ENCODE data around the gene MAP1LC3C. TPM values are rescaled to one million over a fixed set of nuclear protein-coding genes. Genes with fewer than 3 reads are reported as not detected.

The MAP1LC3C gene
- total and polyA plus RNA-seq, 2 experiments from 2014 or later = 0.27 to 0.45 TPM

DNA sequence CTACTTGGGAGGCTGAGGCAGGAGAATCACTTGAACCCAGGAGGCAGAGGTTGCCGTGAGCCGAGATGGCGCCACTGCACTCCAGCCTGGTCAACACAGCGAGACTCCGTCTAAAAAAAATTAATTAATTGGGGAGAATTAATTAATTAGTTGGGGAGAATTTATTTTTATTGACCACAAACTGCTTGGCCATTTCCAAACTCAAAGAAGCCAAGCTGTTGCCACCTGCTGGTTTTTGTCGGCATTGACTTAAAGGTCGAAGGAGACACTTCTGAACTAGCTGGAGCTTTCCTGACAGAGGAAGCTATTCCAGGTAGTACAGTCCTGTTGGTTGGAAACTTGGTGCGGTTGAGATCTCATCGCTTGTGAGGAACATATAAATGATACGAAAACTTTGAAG, 13.1 kb downstream of the MAP1LC3C start:
- Histone ChIP-seq H3K9me3 (ENCODE audit: low read depth) (no peaks in the 10 kb centered on the region), H3K27ac (no peak overlapping the region), H2AFZ (no peak overlapping the region), H3K36me3 (replicated peaks; ENCODE audit: insufficient read depth, low read depth) (no peaks in the 10 kb centered on the region), H3K4me3 (no peak overlapping the region), H4K20me1 (ENCODE audit: insufficient read depth, poor library complexity, severe bottlenecking) (no peaks in the 10 kb centered on the region), H3K79me2 (no peaks in the 10 kb centered on the region), H3K4me1 (ENCODE audit: insufficient read depth) (no peaks in the 10 kb centered on the region), H3K9me2 (replicated peaks; ENCODE audit: insufficient read depth) (no peaks in the 10 kb centered on the region), H3K27me3 (no peaks in the 10 kb centered on the region), H3K4me2 (no peak overlapping the region)
- peak; percentile 58 for DNase-seq (ENCODE audit: low spot score)
- WGBS (ENCODE audit: low lambda C conversion rate, missing lambda C conversion rate) = 69% methylated on average over 10 of the region's 10 CpGs
- no peak for TF ChIP-seq EZH2 (IDR thresholded peaks at IDR 0.05; ENCODE audit: borderline replicate concordance)
- TF ChIP-seq, protein P1, sequence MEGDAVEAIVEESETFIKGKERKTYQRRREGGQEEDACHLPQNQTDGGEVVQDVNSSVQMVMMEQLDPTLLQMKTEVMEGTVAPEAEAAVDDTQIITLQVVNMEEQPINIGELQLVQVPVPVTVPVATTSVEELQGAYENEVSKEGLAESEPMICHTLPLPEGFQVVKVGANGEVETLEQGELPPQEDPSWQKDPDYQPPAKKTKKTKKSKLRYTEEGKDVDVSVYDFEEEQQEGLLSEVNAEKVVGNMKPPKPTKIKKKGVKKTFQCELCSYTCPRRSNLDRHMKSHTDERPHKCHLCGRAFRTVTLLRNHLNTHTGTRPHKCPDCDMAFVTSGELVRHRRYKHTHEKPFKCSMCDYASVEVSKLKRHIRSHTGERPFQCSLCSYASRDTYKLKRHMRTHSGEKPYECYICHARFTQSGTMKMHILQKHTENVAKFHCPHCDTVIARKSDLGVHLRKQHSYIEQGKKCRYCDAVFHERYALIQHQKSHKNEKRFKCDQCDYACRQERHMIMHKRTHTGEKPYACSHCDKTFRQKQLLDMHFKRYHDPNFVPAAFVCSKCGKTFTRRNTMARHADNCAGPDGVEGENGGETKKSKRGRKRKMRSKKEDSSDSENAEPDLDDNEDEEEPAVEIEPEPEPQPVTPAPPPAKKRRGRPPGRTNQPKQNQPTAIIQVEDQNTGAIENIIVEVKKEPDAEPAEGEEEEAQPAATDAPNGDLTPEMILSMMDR (IDR thresholded peaks at IDR 0.05; ENCODE audit: poor library complexity) = peak; percentile 47
- no peak for TF ChIP-seq EZH2phosphoT487 (IDR thresholded peaks at IDR 0.05; ENCODE audit: low read depth, severe bottlenecking, unreplicated experiment)

DNA sequence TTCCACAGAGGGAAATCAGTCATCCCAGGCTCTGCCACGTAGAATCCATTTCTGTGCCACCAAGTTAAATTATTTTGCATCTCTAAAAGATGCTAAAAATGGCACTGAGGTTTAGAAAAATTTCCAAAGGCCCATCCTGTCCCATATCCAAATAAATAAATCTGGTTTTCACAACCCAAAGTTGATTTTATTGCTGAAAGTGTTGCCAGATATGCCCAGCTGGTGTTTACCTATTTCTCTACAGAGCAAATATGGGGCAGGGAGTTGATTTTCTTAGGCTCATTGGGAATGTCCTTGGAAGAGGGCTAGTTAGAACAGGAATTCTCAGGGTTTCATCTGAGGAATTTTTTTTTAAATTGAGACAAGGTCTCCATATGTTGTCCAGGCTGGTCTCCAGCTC, 19.0 kb downstream of the MAP1LC3C start:
- no peaks in the 10 kb centered on the region for H3K79me2 ChIP-seq
- no peaks in the 10 kb centered on the region for H4K20me1 ChIP-seq (ENCODE audit: insufficient read depth, poor library complexity, severe bottlenecking)
- no peaks in the 10 kb centered on the region for H3K9me2 ChIP-seq (replicated peaks; ENCODE audit: insufficient read depth)
- no peaks in the 10 kb centered on the region for H3K27me3 ChIP-seq
- H3K36me3 ChIP-seq (replicated peaks; ENCODE audit: insufficient read depth, low read depth) = no peaks in the 10 kb centered on the region
- no peak overlapping the region for H3K4me3 ChIP-seq
- WGBS (ENCODE audit: low lambda C conversion rate, missing lambda C conversion rate) = 83% methylated on average over 1 of the region's 1 CpG
- H3K9me3 ChIP-seq (ENCODE audit: low read depth) = no peaks in the 10 kb centered on the region
- H2AFZ ChIP-seq = no peak overlapping the region
- H3K4me1 ChIP-seq (ENCODE audit: insufficient read depth) = no peaks in the 10 kb centered on the region
- TF ChIP-seq EZH2phosphoT487 (IDR thresholded peaks at IDR 0.05; ENCODE audit: low read depth, severe bottlenecking, unreplicated experiment) (no peak), EZH2 (IDR thresholded peaks at IDR 0.05; ENCODE audit: borderline replicate concordance) (no peak)
- TF ChIP-seq, protein P1 (IDR thresholded peaks at IDR 0.05; ENCODE audit: poor library complexity) = no peak
- no peak overlapping the region for H3K4me2 ChIP-seq
- no peak overlapping the region for H3K27ac ChIP-seq
- no peak for DNase-seq (ENCODE audit: low spot score)

DNA sequence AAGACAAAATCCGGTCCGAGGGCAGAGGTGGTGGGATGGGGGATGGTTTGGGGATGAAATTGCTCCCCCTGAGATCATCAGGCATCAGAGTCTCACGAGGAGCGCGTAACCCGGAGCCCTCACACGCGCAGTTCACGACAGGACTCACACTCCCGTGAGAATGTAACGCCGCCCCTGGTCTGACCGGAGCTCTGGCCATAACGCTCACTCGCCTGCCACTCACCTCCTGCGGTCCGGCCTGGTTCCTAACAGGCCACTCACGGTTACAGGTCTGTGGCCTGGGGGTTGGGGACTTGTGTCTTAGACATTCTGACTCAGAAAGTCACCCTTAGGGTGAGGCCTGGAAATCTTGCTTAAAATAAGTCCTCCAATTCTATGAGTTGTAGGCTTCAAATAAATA, 19.8 kb downstream of the MAP1LC3C start:
- TF ChIP-seq EZH2phosphoT487 (IDR thresholded peaks at IDR 0.05; ENCODE audit: low read depth, severe bottlenecking, unreplicated experiment) = no peak
- no peak for TF ChIP-seq EZH2 (IDR thresholded peaks at IDR 0.05; ENCODE audit: borderline replicate concordance)
- TF ChIP-seq, protein P1 (IDR thresholded peaks at IDR 0.05; ENCODE audit: poor library complexity) = no peak
- no peaks in the 10 kb centered on the region for H3K9me3 ChIP-seq (ENCODE audit: low read depth)
- no peaks in the 10 kb centered on the region for H3K4me1 ChIP-seq (ENCODE audit: insufficient read depth)
- no peak overlapping the region for H3K4me2 ChIP-seq
- no peak overlapping the region for H2AFZ ChIP-seq
- no peak for DNase-seq (ENCODE audit: low spot score)
- no peaks in the 10 kb centered on the region for H3K27me3 ChIP-seq
- 92% methylated on average over 17 of the region's 18 CpGs for WGBS (ENCODE audit: low lambda C conversion rate, missing lambda C conversion rate)
- no peak overlapping the region for H3K27ac ChIP-seq
- no peak overlapping the region for H3K4me3 ChIP-seq
- H3K36me3 ChIP-seq (replicated peaks; ENCODE audit: insufficient read depth, low read depth) = no peaks in the 10 kb centered on the region
- no peaks in the 10 kb centered on the region for H4K20me1 ChIP-seq (ENCODE audit: insufficient read depth, poor library complexity, severe bottlenecking)
- H3K9me2 ChIP-seq (replicated peaks; ENCODE audit: insufficient read depth) = no peaks in the 10 kb centered on the region
- no peaks in the 10 kb centered on the region for H3K79me2 ChIP-seq

DNA sequence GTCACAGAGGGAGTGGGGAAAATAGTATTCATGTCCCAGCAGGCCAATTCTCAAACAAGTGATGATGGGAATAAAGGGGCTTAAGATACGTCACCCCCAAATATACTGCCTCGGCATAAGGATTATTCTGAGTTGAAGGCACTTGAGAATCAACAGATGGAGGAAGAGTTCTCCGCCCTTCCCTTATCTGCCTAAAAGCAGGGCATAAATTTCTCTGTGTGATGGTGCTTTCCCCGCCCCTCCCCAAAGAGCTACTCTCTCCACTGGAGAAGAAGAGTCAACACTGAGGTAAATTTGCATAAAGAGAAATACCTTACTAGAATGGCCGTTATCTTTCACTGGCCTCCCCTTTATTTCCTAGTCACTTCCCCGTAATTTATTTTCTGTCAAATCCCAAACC, 22.7 kb downstream of the MAP1LC3C start:
- WGBS (ENCODE audit: low lambda C conversion rate, missing lambda C conversion rate) = 75% methylated on average over 6 of the region's 6 CpGs
- Histone ChIP-seq H3K4me2 (no peak overlapping the region), H3K36me3 (replicated peaks; ENCODE audit: insufficient read depth, low read depth) (no peaks in the 10 kb centered on the region), H3K4me3 (no peak overlapping the region), H3K9me3 (ENCODE audit: low read depth) (no peaks in the 10 kb centered on the region), H3K79me2 (no peaks in the 10 kb centered on the region), H3K27ac (no peak overlapping the region), H3K4me1 (ENCODE audit: insufficient read depth) (peaks cover 8% of the 10 kb centered on the region), H3K27me3 (no peaks in the 10 kb centered on the region), H3K9me2 (replicated peaks; ENCODE audit: insufficient read depth) (no peaks in the 10 kb centered on the region), H4K20me1 (ENCODE audit: insufficient read depth, poor library complexity, severe bottlenecking) (no peaks in the 10 kb centered on the region), H2AFZ (no peak overlapping the region)
- no peak for TF ChIP-seq EZH2 (IDR thresholded peaks at IDR 0.05; ENCODE audit: borderline replicate concordance)
- no peak for TF ChIP-seq EZH2phosphoT487 (IDR thresholded peaks at IDR 0.05; ENCODE audit: low read depth, severe bottlenecking, unreplicated experiment)
- TF ChIP-seq, protein P1 (IDR thresholded peaks at IDR 0.05; ENCODE audit: poor library complexity) = no peak
- no peak for DNase-seq (ENCODE audit: low spot score)

All from hepatocyte (in vitro differentiated cells).